Measurements from ENCODE around the gene MLPH.

The MLPH gene

GRCh38 chr2:237546040-237546875 is 59.2 kb downstream of the MLPH start:
- Histone ChIP-seq H3K9me3 (ENCODE audit: low read length) (no peaks in the 10 kb centered on the region), H3K4me1 (ENCODE audit: insufficient read depth, low read length) (no peaks in the 10 kb centered on the region), H2AFZ (ENCODE audit: low read depth, low read length) (no peak overlapping the region), H3K36me3 (ENCODE audit: insufficient read depth, low read length) (no peaks in the 10 kb centered on the region), H3K4me3 (ENCODE audit: low read length) (no peak overlapping the region), H3K27me3 (ENCODE audit: insufficient read depth, low read length) (peaks cover 5% of the 10 kb centered on the region)

GRCh38 chr2:237546876-237547395 is 59.9 kb downstream of the MLPH start:
- no peaks in the 10 kb centered on the region for H3K9me3 ChIP-seq (ENCODE audit: low read length)
- no peak overlapping the region for H3K4me3 ChIP-seq (ENCODE audit: low read length)
- no peaks in the 10 kb centered on the region for H3K36me3 ChIP-seq (ENCODE audit: insufficient read depth, low read length)
- H3K27me3 ChIP-seq (ENCODE audit: insufficient read depth, low read length), result peaks cover 5% of the 10 kb centered on the region
- H3K4me1 ChIP-seq (ENCODE audit: insufficient read depth, low read length), result no peaks in the 10 kb centered on the region
- H2AFZ ChIP-seq (ENCODE audit: low read depth, low read length), result no peak overlapping the region

- Histone ChIP-seq H3K4me1 (ENCODE audit: insufficient read depth, low read length) (no peaks in the 10 kb centered on the region), H3K27me3 (ENCODE audit: insufficient read depth, low read length) (peaks cover 5% of the 10 kb centered on the region), H2AFZ (ENCODE audit: low read depth, low read length) (no peak overlapping the region), H3K36me3 (ENCODE audit: insufficient read depth, low read length) (no peaks in the 10 kb centered on the region), H3K4me3 (ENCODE audit: low read length) (no peak overlapping the region), H3K9me3 (ENCODE audit: low read length) (no peaks in the 10 kb centered on the region)
These were observed 60.9 kb downstream of the MLPH start for GRCh38 chr2:237547841-237548416.

- Histone ChIP-seq H3K36me3 (ENCODE audit: insufficient read depth, low read length) (no peaks in the 10 kb centered on the region), H3K4me1 (ENCODE audit: insufficient read depth, low read length) (no peaks in the 10 kb centered on the region), H3K9me3 (ENCODE audit: low read length) (peaks cover 4% of the 10 kb centered on the region), H3K27me3 (ENCODE audit: insufficient read depth, low read length) (peaks cover 5% of the 10 kb centered on the region), H2AFZ (ENCODE audit: low read depth, low read length) (no peak overlapping the region), H3K4me3 (ENCODE audit: low read length) (no peak overlapping the region)
These were observed 62.2 kb downstream of the MLPH start for GRCh38 chr2:237549216-237549615.

GRCh38 chr2:237549643-237550415 is 62.8 kb downstream of the MLPH start:
- H3K36me3 ChIP-seq (ENCODE audit: insufficient read depth, low read length), result no peaks in the 10 kb centered on the region
- H3K4me3 ChIP-seq (ENCODE audit: low read length), result no peak overlapping the region
- peaks cover 4% of the 10 kb centered on the region for H3K9me3 ChIP-seq (ENCODE audit: low read length)
- no peaks in the 10 kb centered on the region for H3K4me1 ChIP-seq (ENCODE audit: insufficient read depth, low read length)
- no peak overlapping the region for H2AFZ ChIP-seq (ENCODE audit: low read depth, low read length)
- H3K27me3 ChIP-seq (ENCODE audit: insufficient read depth, low read length), result peaks cover 5% of the 10 kb centered on the region

GRCh38 chr2:237551071-237551574 is 64.1 kb downstream of the MLPH start:
- no peak overlapping the region for H2AFZ ChIP-seq (ENCODE audit: low read depth, low read length)
- H3K4me1 ChIP-seq (ENCODE audit: insufficient read depth, low read length), result no peaks in the 10 kb centered on the region
- H3K4me3 ChIP-seq (ENCODE audit: low read length), result no peak overlapping the region
- H3K36me3 ChIP-seq (ENCODE audit: insufficient read depth, low read length), result no peaks in the 10 kb centered on the region
- H3K9me3 ChIP-seq (ENCODE audit: low read length), result peaks cover 4% of the 10 kb centered on the region
- peaks cover 5% of the 10 kb centered on the region for H3K27me3 ChIP-seq (ENCODE audit: insufficient read depth, low read length)

GRCh38 chr2:237552908-237553307 is 65.9 kb downstream of the MLPH start:
- no peaks in the 10 kb centered on the region for H3K4me1 ChIP-seq (ENCODE audit: insufficient read depth, low read length)
- no peak overlapping the region for H3K4me3 ChIP-seq (ENCODE audit: low read length)
- H3K27me3 ChIP-seq (ENCODE audit: insufficient read depth, low read length), result peaks cover 3% of the 10 kb centered on the region
- no peaks in the 10 kb centered on the region for H3K36me3 ChIP-seq (ENCODE audit: insufficient read depth, low read length)
- peaks cover 4% of the 10 kb centered on the region for H3K9me3 ChIP-seq (ENCODE audit: low read length)
- no peak overlapping the region for H2AFZ ChIP-seq (ENCODE audit: low read depth, low read length)

- Histone ChIP-seq H3K4me1 (ENCODE audit: insufficient read depth, low read length) (no peaks in the 10 kb centered on the region), H3K36me3 (ENCODE audit: insufficient read depth, low read length) (no peaks in the 10 kb centered on the region), H3K4me3 (ENCODE audit: low read length) (no peak overlapping the region), H2AFZ (ENCODE audit: low read depth, low read length) (no peak overlapping the region), H3K27me3 (ENCODE audit: insufficient read depth, low read length) (peaks cover 3% of the 10 kb centered on the region), H3K9me3 (ENCODE audit: low read length) (peaks cover 4% of the 10 kb centered on the region)
These were observed 66.9 kb downstream of the MLPH start for GRCh38 chr2:237553948-237554347.

GRCh38 chr2:237555560-237555959 is 68.5 kb downstream of the MLPH start:
- Histone ChIP-seq H3K9me3 (ENCODE audit: low read length) (peaks cover 4% of the 10 kb centered on the region), H3K27me3 (ENCODE audit: insufficient read depth, low read length) (peaks cover 2% of the 10 kb centered on the region), H2AFZ (ENCODE audit: low read depth, low read length) (no peak overlapping the region), H3K4me1 (ENCODE audit: insufficient read depth, low read length) (no peaks in the 10 kb centered on the region), H3K4me3 (ENCODE audit: low read length) (no peak overlapping the region), H3K36me3 (ENCODE audit: insufficient read depth, low read length) (no peaks in the 10 kb centered on the region)

- H3K4me1 ChIP-seq (ENCODE audit: insufficient read depth, low read length), result no peaks in the 10 kb centered on the region
- H3K36me3 ChIP-seq (ENCODE audit: insufficient read depth, low read length), result no peaks in the 10 kb centered on the region
- H3K4me3 ChIP-seq (ENCODE audit: low read length), result no peak overlapping the region
These were observed 70.0 kb downstream of the MLPH start for GRCh38 chr2:237556773-237557632.

GRCh38 chr2:237557633-237558015 is 70.6 kb downstream of the MLPH start:
- Histone ChIP-seq H3K27me3 (ENCODE audit: insufficient read depth, low read length) (peaks cover 2% of the 10 kb centered on the region), H3K9me3 (ENCODE audit: low read length) (peaks cover 4% of the 10 kb centered on the region), H2AFZ (ENCODE audit: low read depth, low read length) (no peak overlapping the region), H3K4me3 (ENCODE audit: low read length) (no peak overlapping the region), H3K36me3 (ENCODE audit: insufficient read depth, low read length) (no peaks in the 10 kb centered on the region), H3K4me1 (ENCODE audit: insufficient read depth, low read length) (no peaks in the 10 kb centered on the region)

More at GRCh38 chr2:237556773-237557632, 70.0 kb downstream of the MLPH start:
- H3K27me3 ChIP-seq (ENCODE audit: insufficient read depth, low read length), result peaks cover 2% of the 10 kb centered on the region
- peaks cover 4% of the 10 kb centered on the region for H3K9me3 ChIP-seq (ENCODE audit: low read length)
- H2AFZ ChIP-seq (ENCODE audit: low read depth, low read length), result no peak overlapping the region

- Histone ChIP-seq H3K36me3 (ENCODE audit: insufficient read depth, low read length) (no peaks in the 10 kb centered on the region), H2AFZ (ENCODE audit: low read depth, low read length) (no peak overlapping the region), H3K9me3 (ENCODE audit: low read length) (no peaks in the 10 kb centered on the region), H3K4me3 (ENCODE audit: low read length) (no peak overlapping the region), H3K4me1 (ENCODE audit: insufficient read depth, low read length) (no peaks in the 10 kb centered on the region), H3K27me3 (ENCODE audit: insufficient read depth, low read length) (peaks cover 9% of the 10 kb centered on the region)
These were observed 72.0 kb downstream of the MLPH start for GRCh38 chr2:237558961-237559641.
